Hepatocyte (in vitro differentiated cells): ENCODE measurements around the gene SLFN14. TPM values are rescaled to one million over a fixed set of nuclear protein-coding genes. Genes with fewer than 3 reads are reported as not detected.

Experiments
- DNase-seq: peaks from one replicate; pipeline ENCODE4 v3.0.0-alpha.2; 2016; ENCODE audit warnings: low spot score
- H2AFZ ChIP-seq: fragments of 200-600 bp; sonication (generic); 2 replicates; pipeline ENCODE4 v1.6.0; 2016; ENCODE audit warnings: antibody characterized with exemption, mild to moderate bottlenecking
- H3K27ac ChIP-seq: fragments of 200-600 bp; sonication (generic); 2 replicates; pipeline ENCODE4 v1.5.1; 2016; ENCODE audit warnings: mild to moderate bottlenecking
- H3K27me3 ChIP-seq: fragments of 200-600 bp; sonication (generic); 2 replicates; pipeline ENCODE4 v1.6.1; 2016
- H3K36me3 ChIP-seq: fragments of 200-600 bp; sonication (generic); replicated peaks from 2 replicates; pipeline ENCODE4 v1.5.1; 2016; ENCODE audit warnings: low read depth; ENCODE audit not compliant: insufficient read depth
- H3K4me1 ChIP-seq: fragments of 200-600 bp; sonication (generic); 2 replicates; pipeline ENCODE4 v1.5.1; 2016; ENCODE audit warnings: mild to moderate bottlenecking, moderate library complexity; ENCODE audit not compliant: insufficient read depth
- H3K4me2 ChIP-seq: fragments of 200-600 bp; sonication (generic); 2 replicates; pipeline ENCODE4 v1.6.0; 2016
- H3K4me3 ChIP-seq: fragments of 200-600 bp; sonication (generic); 2 replicates; pipeline ENCODE4 v1.5.1; 2016; ENCODE audit warnings: mild to moderate bottlenecking
- H3K79me2 ChIP-seq: fragments of 200-600 bp; sonication (generic); 2 replicates; pipeline ENCODE4 v1.6.0; 2017; ENCODE audit warnings: mild to moderate bottlenecking
- H3K9me2 ChIP-seq: fragments of 200-600 bp; sonication (generic); replicated peaks from 2 replicates; pipeline ENCODE4 v1.6.0; 2017; ENCODE audit warnings: mild to moderate bottlenecking; ENCODE audit not compliant: insufficient read depth
- H3K9me3 ChIP-seq: fragments of 200-600 bp; sonication (generic); 2 replicates; pipeline ENCODE4 v1.5.1; 2016; ENCODE audit warnings: low read depth, mild to moderate bottlenecking
- H4K20me1 ChIP-seq: fragments of 200-600 bp; sonication (generic); 2 replicates; pipeline ENCODE4 v1.6.0; 2016; ENCODE audit warnings: mild to moderate bottlenecking; ENCODE audit not compliant: insufficient read depth, poor library complexity, severe bottlenecking
- EZH2 ChIP-seq: fragments of 200-600 bp; sonication (generic); IDR thresholded peaks from 2 replicates; pipeline ENCODE4 v1.6.1; 2016; ENCODE audit warnings: antibody characterized with exemption, mild to moderate bottlenecking, borderline replicate concordance
- EZH2phosphoT487 ChIP-seq: fragments of 200-600 bp; sonication (generic); IDR thresholded peaks from one replicate; pipeline ENCODE4 v1.6.1; 2018; ENCODE audit warnings: antibody characterized with exemption, mild to moderate bottlenecking, low read depth, moderate library complexity; ENCODE audit not compliant: unreplicated experiment, severe bottlenecking
- WGBS: methylation state at CpG from one replicate; pipeline ENCODE4 v1.1.6; 2016; ENCODE audit warnings: low lambda C conversion rate; ENCODE audit errors: missing lambda C conversion rate; 5-methylcytosine and 5-hydroxymethylcytosine counted together
- polyA plus RNA-seq: library from polyadenylated mRNA; unstranded; fragments of >200 nt; fragmentation: Nextera tagmentation; extraction: Ambion mirVana; gene quantifications from 2 replicates; pipeline ENCODE4 v1.2.1, GENCODE V29; 2016
- total RNA-seq: library from RNA; depleted of rRNA; stranded (reverse); fragments of >200 nt; gene quantifications from 2 replicates; pipeline ENCODE4 v1.2.3, GENCODE V29; 2014
- TF ChIP-seq, protein P1 (sequence below): fragments of 200-600 bp; sonication (generic); IDR thresholded peaks from 2 replicates; pipeline ENCODE4 v1.5.1; 2016; ENCODE audit warnings: antibody characterized with exemption, mild to moderate bottlenecking; ENCODE audit not compliant: poor library complexity

SLFN14 gene
- total and polyA plus RNA-seq, 2 experiments from 2014 or later: not detected

DNA sequence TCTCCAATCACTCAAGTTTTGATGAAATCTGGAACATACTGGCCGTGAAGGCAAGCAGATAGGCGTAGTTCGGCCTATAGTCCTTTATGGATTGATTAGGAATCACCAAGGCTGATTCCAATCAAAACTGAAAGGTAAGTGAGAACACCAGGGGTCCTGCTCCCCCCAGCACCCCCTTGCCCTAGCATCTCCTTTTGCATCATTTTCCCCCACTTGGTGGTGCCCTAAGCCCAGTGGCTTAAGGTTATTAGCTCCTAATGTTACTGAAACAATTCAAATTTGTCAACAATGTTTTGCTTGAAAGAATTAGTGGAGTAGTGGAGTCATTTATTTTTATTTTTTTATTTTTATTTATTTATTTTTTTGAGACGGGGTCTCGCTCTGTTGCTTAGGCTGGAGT, 4.9 kb downstream of the SLFN14 start:
- Histone ChIP-seq H4K20me1 (no peaks in the 10 kb centered on the region), H3K4me2 (no peak overlapping the region), H3K36me3 (no peaks in the 10 kb centered on the region), H3K4me3 (no peak overlapping the region), H3K9me2 (no peaks in the 10 kb centered on the region), H2AFZ (no peak overlapping the region), H3K9me3 (no peaks in the 10 kb centered on the region), H3K27me3 (peaks cover 25% of the 10 kb centered on the region), H3K79me2 (no peaks in the 10 kb centered on the region), H3K27ac (no peak overlapping the region), H3K4me1 (no peaks in the 10 kb centered on the region)
- TF ChIP-seq EZH2 (no peak), EZH2phosphoT487 (no peak)
- TF ChIP-seq, protein P1, sequence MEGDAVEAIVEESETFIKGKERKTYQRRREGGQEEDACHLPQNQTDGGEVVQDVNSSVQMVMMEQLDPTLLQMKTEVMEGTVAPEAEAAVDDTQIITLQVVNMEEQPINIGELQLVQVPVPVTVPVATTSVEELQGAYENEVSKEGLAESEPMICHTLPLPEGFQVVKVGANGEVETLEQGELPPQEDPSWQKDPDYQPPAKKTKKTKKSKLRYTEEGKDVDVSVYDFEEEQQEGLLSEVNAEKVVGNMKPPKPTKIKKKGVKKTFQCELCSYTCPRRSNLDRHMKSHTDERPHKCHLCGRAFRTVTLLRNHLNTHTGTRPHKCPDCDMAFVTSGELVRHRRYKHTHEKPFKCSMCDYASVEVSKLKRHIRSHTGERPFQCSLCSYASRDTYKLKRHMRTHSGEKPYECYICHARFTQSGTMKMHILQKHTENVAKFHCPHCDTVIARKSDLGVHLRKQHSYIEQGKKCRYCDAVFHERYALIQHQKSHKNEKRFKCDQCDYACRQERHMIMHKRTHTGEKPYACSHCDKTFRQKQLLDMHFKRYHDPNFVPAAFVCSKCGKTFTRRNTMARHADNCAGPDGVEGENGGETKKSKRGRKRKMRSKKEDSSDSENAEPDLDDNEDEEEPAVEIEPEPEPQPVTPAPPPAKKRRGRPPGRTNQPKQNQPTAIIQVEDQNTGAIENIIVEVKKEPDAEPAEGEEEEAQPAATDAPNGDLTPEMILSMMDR: no peak
- 97% methylated on average over 5 of the region's 5 CpGs for WGBS
- DNase-seq: no peak

DNA sequence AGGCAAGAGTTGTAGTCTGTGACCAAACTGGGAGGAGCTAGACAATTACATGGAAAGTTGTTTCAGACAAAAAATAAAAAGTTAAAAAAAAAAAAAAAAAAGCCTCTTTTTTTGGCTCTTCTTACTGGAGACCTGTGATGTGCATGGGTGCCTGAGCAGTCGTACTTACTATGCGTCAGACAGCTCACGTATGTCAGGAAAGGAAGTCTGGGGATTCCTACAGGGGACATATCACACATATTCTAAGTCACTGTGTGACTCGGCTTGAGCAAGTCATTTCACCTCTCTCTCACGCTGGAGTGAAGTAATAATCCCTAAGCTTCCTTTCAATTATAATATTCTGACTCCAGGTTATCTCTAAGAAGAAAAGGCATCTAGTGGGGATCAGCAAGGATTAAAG, 6.0 kb downstream of the SLFN14 start:
- Histone ChIP-seq H2AFZ (no peak overlapping the region), H3K36me3 (no peaks in the 10 kb centered on the region), H3K4me2 (no peak overlapping the region), H3K79me2 (no peaks in the 10 kb centered on the region), H3K9me3 (no peaks in the 10 kb centered on the region), H4K20me1 (no peaks in the 10 kb centered on the region), H3K4me3 (no peak overlapping the region), H3K4me1 (no peaks in the 10 kb centered on the region), H3K27me3 (peaks cover 29% of the 10 kb centered on the region), H3K27ac (no peak overlapping the region), H3K9me2 (no peaks in the 10 kb centered on the region)
- DNase-seq: no peak
- no peak for TF ChIP-seq EZH2phosphoT487
- WGBS: 83% methylated on average over 5 of the region's 5 CpGs

DNA sequence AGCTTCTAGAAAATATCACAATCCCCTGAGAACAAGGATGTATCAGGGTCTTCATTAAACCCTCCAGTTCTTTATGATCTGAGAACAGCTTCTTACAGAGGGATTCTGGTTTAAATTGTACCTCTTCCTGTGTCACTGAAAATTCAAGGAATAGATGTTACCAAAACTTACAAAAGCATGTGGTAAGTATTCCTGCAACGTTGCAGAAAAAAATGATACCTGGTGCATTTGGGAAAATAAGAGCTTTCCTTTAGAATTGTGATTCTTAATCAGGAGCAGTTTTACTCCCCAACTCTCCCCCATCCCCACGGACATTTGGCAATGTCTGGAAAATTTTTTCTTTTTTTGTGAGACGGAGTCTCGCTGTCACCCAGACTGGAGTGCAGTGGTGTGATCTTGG, 7.3 kb downstream of the SLFN14 start:
- TF ChIP-seq, protein P1: no peak
- TF ChIP-seq EZH2 (no peak), EZH2phosphoT487 (no peak)

DNA sequence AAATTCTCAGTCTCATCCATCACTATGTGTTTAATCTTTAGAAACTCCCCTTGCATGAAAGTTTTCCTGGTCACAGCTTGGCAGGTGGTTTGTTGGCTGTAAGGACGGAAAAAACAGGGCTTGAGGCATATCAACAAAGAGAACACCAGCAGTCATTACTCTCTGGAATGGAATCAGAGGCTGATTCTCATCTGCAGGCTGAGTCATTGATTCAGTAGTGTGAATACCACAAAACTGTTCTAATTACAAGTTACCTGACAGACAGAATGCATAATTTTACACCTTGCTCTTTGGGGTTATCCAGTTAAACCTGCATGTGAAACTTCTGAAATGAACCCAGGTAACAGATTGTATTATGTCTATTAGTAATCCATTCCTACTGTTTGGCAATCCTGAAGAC, 11.6 kb downstream of the SLFN14 start:
- 61% methylated on average over 1 of the region's 1 CpG for WGBS
- no peaks in the 10 kb centered on the region for H3K36me3 ChIP-seq
- no peak overlapping the region for H3K27ac ChIP-seq
- no peaks in the 10 kb centered on the region for H3K9me3 ChIP-seq
- no peaks in the 10 kb centered on the region for H3K4me1 ChIP-seq
- peaks cover 54% of the 10 kb centered on the region for H3K27me3 ChIP-seq
- H3K4me3 ChIP-seq: no peak overlapping the region
- no peak for DNase-seq
- H3K9me2 ChIP-seq: no peaks in the 10 kb centered on the region
- no peaks in the 10 kb centered on the region for H4K20me1 ChIP-seq
- no peak for TF ChIP-seq EZH2
- no peak overlapping the region for H3K4me2 ChIP-seq
- no peaks in the 10 kb centered on the region for H3K79me2 ChIP-seq
- no peak overlapping the region for H2AFZ ChIP-seq

More for the DNA sequence above, 7.3 kb downstream of the SLFN14 start:
- Histone ChIP-seq H3K4me3 (no peak overlapping the region), H3K27me3 (peaks cover 42% of the 10 kb centered on the region), H3K36me3 (no peaks in the 10 kb centered on the region), H2AFZ (no peak overlapping the region), H4K20me1 (no peaks in the 10 kb centered on the region), H3K4me2 (no peak overlapping the region), H3K4me1 (no peaks in the 10 kb centered on the region), H3K9me3 (no peaks in the 10 kb centered on the region), H3K79me2 (no peaks in the 10 kb centered on the region), H3K9me2 (no peaks in the 10 kb centered on the region), H3K27ac (no peak overlapping the region)
- WGBS: 83% methylated on average over 4 of the region's 4 CpGs
- DNase-seq: no peak
